Measurements from ENCODE around the gene TM4SF5. TPM values are rescaled to one million over a fixed set of nuclear protein-coding genes. Genes with fewer than 3 reads are reported as not detected.

TM4SF5 gene
- total RNA-seq, 1 donor from 2014 or later: 5.3 TPM

DNA sequence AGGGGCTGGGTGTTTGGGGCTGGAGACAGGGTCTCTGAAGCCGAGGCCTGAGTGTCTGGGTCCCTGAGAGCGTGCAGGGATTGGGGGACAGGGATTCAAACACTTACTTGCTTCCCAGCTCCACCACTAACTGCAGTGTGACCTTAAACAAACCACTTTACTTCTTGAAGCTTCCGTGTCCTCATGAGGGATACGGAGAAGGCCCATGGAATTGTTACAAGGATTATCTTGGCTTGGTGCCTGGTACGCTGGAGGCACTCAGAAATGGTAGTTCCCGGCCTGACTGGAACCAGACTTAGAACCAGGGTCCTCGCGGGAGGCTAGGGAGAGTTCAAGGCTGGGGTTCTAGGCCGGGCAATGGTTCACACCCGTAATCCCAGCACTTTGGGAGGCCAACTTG lies 29.1 kb upstream of the TM4SF5 start:
- H3K4me1 Mint-ChIP-seq (ENCODE audit: unreplicated experiment): peaks cover 13% of the 10 kb centered on the region
- peaks cover 86% of the 10 kb centered on the region for H3K27me3 Mint-ChIP-seq
- H3K4me3 Mint-ChIP-seq: no peak overlapping the region
- no peak for DNase-seq (ENCODE audit: extremely low spot score, unreplicated experiment)
- TF ChIP-seq, protein P1, sequence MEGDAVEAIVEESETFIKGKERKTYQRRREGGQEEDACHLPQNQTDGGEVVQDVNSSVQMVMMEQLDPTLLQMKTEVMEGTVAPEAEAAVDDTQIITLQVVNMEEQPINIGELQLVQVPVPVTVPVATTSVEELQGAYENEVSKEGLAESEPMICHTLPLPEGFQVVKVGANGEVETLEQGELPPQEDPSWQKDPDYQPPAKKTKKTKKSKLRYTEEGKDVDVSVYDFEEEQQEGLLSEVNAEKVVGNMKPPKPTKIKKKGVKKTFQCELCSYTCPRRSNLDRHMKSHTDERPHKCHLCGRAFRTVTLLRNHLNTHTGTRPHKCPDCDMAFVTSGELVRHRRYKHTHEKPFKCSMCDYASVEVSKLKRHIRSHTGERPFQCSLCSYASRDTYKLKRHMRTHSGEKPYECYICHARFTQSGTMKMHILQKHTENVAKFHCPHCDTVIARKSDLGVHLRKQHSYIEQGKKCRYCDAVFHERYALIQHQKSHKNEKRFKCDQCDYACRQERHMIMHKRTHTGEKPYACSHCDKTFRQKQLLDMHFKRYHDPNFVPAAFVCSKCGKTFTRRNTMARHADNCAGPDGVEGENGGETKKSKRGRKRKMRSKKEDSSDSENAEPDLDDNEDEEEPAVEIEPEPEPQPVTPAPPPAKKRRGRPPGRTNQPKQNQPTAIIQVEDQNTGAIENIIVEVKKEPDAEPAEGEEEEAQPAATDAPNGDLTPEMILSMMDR (conservative IDR thresholded peaks at IDR 0.05): no peak
- H3K9me3 Mint-ChIP-seq: no peaks in the 10 kb centered on the region
- no peak overlapping the region for H3K27ac Mint-ChIP-seq
- H3K36me3 Mint-ChIP-seq: no peaks in the 10 kb centered on the region

DNA sequence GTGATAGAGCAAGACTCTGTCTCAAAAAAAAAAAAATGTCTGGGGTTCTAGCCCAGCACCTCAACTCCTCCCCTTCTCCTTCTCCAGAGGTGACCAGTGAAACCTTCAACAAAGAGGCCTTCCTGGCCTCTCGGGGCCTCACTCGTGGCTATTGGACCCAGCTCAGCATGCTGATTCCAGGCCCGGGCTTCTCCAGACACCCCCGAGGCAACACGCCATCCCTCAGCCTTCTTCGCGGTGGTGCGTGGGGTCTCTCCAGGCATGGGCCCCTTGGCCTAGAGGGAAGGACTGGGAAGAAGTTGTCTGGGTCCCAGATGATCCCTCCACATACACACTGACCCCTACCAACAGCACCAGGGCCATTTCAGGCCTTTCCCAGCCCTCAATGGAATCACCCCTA lies 28.5 kb upstream of the TM4SF5 start:
- no peaks in the 10 kb centered on the region for H3K36me3 Mint-ChIP-seq
- peaks cover 89% of the 10 kb centered on the region for H3K27me3 Mint-ChIP-seq
- no peaks in the 10 kb centered on the region for H3K9me3 Mint-ChIP-seq
- H3K27ac Mint-ChIP-seq: no peak overlapping the region
- TF ChIP-seq, protein P1 (conservative IDR thresholded peaks at IDR 0.05): no peak
- peaks cover 13% of the 10 kb centered on the region for H3K4me1 Mint-ChIP-seq (ENCODE audit: unreplicated experiment)
- no peak overlapping the region for H3K4me3 Mint-ChIP-seq
- no peak for DNase-seq (ENCODE audit: extremely low spot score, unreplicated experiment)

DNA sequence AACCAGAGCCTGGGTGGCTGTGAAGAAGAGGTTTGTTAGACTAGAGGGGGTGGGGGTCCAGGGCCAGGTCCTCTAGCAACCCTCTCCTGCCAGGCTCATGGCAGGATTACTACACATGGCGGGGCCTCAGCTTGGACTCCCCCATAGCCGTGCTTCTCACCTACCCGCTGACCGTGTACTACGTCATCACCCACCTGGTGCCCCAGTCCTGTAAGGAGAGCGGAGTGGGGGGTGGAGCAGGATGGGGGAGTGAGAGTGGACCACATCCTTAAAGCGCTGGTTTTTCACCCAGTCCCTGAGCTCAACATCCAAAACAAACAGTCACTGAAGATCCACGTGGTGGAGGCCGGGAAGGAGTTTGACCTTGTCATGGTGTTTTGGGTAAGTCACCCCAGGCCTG lies 27.8 kb upstream of the TM4SF5 start:
- H3K36me3 Mint-ChIP-seq: no peaks in the 10 kb centered on the region
- DNase-seq (ENCODE audit: extremely low spot score, unreplicated experiment): no peak
- H3K4me1 Mint-ChIP-seq (ENCODE audit: unreplicated experiment): peaks cover 7% of the 10 kb centered on the region
- H3K27me3 Mint-ChIP-seq: peaks cover 89% of the 10 kb centered on the region
- no peak overlapping the region for H3K27ac Mint-ChIP-seq
- TF ChIP-seq, protein P1 (conservative IDR thresholded peaks at IDR 0.05): no peak
- H3K4me3 Mint-ChIP-seq: no peak overlapping the region
- H3K9me3 Mint-ChIP-seq: no peaks in the 10 kb centered on the region

DNA sequence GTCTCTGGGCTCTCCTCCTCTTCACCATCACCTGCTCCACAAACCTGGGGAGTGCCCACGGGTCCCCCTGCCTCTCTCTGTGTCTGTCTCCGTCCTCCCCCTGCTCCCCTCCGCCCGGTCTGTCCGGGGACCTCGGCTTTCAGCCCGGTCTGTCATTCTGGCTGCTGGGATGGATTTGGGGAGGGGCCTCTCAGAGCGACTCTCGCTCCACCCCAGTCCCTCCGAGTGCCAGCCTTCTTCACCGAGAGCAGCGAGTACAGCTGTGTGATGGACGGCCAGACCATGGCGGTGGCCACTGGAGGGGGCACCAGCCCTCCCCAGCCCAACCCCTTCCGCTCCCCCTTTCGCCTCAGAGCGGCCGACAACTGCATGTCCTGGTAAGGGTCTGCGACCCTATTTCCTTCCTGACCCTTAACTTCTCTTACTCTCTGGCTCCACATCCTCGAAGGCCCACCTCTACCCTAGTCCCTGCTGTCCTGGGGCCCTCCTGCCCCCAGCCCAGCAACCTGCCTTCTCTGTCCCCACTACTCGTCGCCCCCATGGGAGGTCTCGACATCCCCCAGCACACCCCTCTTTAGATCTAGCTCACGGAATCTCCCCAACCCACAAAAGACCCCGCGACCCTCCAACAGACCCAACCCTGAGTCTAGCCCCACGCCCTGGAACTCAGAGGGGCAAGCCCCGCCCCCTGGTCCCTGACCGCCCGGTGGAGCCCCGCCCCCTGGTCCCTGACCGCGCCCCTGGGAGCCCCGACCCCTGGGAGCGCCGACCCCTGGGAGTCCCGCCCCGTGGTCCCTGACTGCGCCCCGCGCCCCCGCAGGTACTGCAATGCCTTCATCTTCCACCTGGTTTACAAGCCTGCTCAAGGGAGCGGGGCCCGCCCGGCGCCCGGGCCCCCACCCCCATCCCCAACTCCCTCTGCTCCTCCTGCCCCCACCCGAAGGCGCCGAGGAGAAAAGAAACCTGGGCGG lies 26.4 kb upstream of the TM4SF5 start:
- Mint-ChIP-seq H3K9me3 (no peaks in the 10 kb centered on the region), H3K27ac (no peak overlapping the region), H3K27me3 (peaks cover 88% of the 10 kb centered on the region), H3K36me3 (no peaks in the 10 kb centered on the region), H3K4me3 (peak overlapping the region; percentile 70), H3K4me1 (ENCODE audit: unreplicated experiment) (peaks cover 4% of the 10 kb centered on the region)
- TF ChIP-seq, protein P1 (conservative IDR thresholded peaks at IDR 0.05): no peak
- DNase-seq (ENCODE audit: extremely low spot score, unreplicated experiment): no peak

DNA sequence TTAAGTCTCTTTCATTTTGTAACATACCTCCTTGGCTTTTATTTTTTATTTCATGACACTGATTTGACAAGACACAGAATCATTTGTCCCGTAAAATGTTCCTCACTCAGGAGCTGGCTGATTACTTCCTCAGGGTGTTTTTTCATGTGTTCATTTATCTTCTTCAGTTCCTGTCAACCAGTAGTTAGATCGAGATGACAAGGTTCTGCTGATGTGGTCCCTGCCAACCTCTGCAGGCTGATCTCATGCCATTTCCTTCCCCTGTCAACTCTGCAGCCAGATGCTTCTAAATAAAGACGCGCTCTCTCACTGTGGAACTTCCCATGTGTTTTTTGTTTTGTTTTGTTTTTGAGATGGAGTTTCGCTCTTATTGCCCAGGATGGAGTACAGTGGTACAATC lies 23.8 kb upstream of the TM4SF5 start:
- peaks cover 4% of the 10 kb centered on the region for H3K4me1 Mint-ChIP-seq (ENCODE audit: unreplicated experiment)
- TF ChIP-seq, protein P1 (conservative IDR thresholded peaks at IDR 0.05): no peak
- peaks cover 77% of the 10 kb centered on the region for H3K27me3 Mint-ChIP-seq
- no peak overlapping the region for H3K4me3 Mint-ChIP-seq
- H3K9me3 Mint-ChIP-seq: no peaks in the 10 kb centered on the region
- H3K36me3 Mint-ChIP-seq: no peaks in the 10 kb centered on the region
- H3K27ac Mint-ChIP-seq: no peak overlapping the region
- DNase-seq (ENCODE audit: extremely low spot score, unreplicated experiment): no peak

All from type B pancreatic cell (in vitro differentiated cells).